NCI-H446 (cell line): ENCODE data around the gene DHX9.
"Not testable (repeated sequence)": the region's sequence is repeated elsewhere in the genome, so short reads cannot be mapped to it uniquely, and the experiment has no call there.

Source experiments
- DNase-seq, 2 experiments: peaks; one replicate each; lab custom pipeline; 2025; lab: John Stamatoyannopoulos, UW

DHX9 gene

DNA sequence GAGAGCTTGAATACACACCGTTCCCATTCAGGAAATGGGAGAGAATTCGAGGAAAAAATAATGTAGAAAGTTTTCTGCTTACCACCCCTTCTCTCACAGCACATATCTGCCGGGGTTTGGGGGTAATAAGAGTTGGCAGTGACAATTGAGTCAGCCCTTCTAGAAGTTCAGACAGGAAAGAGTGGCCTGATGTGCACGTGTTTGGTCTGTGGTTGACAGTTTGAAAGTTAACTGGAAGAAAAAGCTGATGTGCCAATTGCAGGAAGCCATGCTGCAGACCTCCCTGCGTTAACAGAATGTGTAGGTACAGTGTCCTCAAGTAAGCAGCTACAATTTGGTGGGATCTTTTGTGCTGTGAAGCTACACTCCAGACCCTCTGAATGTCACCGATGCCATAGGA lies 50.9 kb downstream of the DHX9 start:
- DNase-seq = no peak

DNA sequence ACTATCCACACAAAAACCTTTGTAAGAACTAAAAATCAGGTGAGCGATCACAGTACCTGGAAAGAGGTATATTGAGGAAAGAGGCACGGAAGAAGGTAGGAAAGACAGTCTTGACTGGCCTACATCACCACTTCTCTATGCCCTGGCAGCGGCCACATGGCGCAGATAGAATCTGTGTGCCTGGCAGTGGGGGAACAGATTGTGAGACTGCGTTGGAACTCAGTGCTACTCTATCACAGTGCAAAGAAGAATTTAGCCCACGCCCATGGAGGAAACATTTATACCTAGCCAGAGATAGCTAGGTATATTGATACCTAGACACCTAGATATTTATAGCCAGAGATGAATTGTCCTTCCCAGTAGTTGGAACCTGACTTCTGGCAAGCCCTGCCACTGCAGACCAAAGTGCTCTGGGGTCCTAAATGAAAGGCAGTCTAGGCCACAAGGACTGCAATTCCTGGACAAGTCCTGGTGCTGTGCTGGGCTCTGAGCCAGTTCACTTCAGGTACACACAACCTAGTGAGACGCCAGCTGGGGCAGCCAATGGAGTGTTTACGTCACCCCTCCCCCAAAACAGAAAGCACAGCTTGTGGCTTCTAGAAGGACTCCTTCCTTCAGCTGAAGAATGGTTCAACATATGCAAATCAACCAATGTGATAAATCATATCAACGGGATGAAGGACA lies 51.9 kb downstream of the DHX9 start:
- DNase-seq = no peak

DNA sequence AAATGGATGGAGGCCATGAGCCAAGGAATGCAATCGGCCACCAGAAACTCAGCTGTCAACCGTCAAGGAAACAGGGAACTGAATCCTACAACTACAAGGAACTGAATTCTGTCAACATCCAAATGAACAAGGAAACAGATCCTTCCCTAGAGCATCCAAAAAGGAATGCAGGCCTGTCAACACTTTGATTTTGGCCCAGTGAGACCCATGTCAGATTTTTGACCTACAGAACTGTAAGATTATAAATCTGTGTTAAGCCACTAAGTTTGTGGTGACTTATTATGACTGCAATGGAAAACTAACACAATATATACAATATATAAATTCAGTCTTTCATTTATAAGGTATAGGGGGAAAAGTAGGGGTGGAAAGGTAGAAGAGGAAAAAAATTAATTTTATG lies 58.5 kb downstream of the DHX9 start:
- no peak for DNase-seq

DNA sequence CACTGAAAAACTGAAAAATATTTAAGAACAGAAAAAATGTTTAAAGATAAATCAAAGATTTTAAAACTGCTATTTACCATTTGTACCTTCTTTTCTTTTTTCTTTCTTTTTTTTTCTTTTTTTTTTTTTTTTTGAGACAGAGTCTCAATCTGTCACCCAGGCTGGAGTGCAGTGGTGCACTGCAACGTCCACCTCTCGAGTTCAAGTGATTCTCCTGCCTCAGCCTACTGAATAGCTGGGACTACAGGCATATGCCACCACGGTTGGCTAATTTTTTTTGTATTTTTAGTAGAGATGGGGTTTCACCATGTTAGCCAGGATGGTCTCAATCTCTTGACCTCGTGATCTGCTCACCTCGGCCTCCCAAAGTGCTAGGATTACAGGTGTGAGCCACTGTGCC lies 62.8 kb downstream of the DHX9 start:
- DNase-seq = not testable (repeated sequence)

DNA sequence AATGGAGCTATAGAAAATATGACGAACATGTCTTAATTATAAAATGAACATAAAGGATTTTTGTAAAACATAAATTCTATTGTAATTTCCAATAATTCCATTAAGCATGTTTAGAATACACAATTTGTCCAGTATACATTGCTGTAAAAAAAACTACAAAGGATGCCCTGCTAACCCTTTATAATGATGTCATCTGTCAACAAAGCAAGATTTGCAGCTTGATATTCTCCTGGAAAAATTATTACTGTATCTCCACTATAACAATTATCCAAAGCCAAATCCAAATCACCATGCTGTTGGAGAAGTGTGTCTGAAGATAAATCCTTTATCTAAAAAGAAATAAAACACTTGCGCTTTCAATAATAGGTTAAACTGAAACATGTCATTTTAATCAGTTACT lies 66.2 kb downstream of the DHX9 start:
- DNase-seq = no peak

DNA sequence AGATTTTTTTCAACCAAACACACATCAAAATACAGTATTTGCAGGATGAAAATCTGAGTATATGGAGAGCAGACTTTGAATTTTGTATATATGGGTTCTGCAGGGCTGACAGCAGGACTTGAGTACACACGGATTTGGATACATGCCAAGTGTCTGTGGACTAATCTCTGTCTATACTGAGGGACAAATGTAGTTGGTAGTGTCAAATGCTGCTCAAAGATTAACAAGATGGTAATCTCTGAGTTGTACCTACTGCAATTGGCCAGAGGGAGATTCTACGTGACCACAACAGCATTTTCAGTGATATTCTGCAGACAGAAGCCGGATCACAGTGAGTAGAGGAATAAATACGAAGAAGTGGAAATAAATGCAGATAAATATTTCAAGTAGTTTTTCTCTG lies 70.4 kb downstream of the DHX9 start:
- no peak for DNase-seq

DNA sequence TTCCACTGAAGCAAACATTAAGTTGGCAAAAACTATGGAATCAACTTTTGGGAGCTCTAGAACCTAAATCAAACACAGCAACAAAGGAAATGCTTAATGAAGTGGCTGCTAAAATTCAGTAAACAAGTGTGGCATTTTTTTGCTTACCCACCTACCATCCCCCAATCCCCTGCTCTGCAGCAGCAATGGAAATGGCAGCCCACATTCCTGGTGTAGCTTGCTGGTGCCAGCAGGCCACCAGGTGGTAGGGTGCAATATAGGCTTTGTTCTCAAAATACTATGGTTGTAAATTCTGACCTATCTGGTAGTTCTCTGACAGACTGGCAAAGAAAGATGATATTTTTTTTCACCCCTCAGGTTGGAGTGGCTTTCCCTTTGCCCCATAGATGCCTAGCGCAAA lies 71.0 kb downstream of the DHX9 start:
- DNase-seq = no peak

DNA sequence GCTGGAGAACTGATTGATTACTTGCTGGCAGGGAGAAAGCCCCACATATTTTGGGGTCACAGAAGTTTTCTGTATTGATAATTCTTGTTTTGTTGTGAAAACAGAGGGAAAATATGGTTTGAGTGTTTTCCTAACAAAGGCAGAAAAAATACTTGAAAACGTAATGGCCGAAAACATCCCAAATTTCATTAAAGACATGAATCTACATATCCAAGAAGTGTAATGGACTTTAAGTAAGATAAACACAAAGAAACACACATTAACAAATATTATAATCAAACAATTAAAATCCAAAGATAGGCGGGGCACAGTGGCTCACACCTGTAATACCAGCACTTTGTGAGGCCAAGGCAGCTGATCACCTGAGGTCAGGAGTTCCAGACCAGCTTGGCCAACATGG lies 74.3 kb downstream of the DHX9 start:
- DNase-seq = no peak

DNA sequence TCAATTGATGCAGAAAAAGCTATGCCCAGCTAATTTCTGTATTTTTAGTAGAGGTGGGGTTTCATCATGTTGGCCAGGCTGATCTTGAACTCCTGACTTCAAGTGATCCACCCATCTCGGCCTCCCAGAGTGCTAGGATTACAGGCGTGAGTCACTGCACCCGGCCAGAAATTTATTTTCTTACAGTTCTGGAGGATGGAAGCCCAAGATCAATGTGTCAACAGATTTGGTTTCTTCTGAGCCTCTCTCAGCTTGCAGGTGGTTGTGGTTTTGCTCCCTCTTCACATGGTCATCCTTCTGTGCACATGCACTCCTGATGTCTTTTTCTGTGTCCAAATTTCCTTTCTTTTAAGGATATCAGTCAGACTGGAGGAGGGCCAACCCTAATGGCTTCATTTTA lies 78.2 kb downstream of the DHX9 start:
- no peak for DNase-seq

DNA sequence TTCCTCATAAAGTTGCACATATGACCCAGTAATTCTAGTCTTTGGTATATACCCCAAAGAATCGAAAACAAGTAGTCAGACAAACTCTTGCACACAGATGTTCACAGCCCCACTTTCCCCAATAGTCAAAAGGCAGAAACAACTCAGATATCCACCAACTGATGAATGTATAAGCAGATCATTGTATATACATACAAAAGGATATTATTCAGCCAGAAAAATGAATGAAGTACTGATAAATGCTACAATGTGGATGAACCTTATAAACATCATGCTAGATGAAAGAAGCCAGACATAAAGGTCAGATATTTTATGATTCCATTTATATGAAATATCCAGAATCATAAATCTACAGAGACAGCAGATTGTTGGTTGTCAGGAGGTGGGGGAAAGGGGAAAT lies 86.5 kb downstream of the DHX9 start:
- no peak for DNase-seq

DNA sequence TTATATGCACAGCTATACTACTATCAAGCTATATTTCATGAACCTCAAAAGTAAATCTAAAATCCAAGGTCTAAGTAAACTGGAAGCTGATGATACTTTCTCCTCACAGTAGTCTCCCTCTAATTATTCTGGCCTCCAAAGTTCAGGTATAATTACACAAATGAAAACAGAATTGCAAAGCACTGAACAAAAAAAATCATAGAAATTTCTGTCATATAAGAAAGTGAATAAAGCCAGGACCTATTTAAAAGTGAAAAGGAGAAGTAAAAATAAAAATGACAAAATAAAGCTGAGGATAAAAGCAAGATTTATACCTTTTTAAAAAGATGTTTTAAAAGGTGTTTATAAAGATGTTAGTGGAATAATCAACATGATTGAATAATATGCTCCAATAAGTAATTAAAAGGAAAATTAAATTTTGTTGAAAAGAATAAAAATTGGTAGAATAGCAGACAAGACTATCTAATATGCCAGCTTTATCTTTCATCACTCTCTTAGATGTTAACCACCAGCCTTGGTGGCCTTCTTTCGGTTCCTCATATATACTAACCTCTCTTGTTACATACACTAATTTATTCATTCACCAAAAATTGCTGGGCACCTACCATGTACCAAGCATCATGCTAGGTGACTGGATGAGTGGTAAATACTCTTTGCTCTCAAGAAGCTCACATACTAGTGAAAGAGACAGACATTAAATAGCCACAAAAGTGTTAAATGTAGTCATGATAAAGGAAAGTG lies 88.7 kb downstream of the DHX9 start:
- DNase-seq = no peak

DNA sequence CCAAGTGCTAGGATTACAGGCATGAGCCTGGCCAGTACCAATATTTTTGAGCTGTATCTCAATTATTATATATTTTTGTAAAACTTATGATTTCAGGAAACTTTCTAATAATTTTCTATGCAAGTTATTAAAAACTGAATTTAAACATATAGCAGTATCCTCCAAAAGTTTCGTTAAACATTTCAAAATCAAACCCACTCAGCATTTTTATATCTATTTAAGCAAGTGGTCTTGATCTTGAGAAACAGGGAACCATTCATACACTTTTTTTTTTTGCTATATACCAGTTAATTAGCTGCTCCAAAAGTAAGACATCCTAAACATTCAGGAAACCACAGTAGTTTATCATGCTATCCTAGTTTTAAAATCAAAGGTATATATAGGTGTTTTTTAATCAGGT lies 91.8 kb downstream of the DHX9 start:
- DNase-seq = no peak

DNA sequence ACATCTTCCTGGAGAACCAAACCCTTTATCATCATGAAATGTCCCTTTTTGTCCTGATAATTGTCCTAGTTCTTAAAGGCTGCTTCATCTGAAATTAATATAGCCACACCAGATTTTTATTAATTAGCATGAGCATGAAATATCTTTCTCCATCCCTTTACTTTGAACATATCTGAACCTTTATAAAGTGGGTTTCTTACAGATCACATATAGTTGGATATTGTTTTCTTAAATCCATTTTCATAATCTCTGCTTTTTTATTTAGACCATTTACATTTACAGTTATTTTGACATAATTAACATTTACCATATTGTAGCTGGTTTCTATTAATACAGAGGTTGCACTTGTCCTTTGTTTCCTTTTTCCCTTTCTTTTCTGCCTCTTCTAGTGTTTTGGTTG lies 96.6 kb downstream of the DHX9 start:
- no peak for DNase-seq
